HG03196 (cell line): ENCODE results near the gene COL23A1.

Experiments
- ATAC-seq: cut with Tn5 transposase; IDR thresholded peaks from one replicate; pipeline ENCODE4 v1.9.1; 2021; ENCODE audit not compliant: unreplicated experiment

COL23A1 gene

DNA sequence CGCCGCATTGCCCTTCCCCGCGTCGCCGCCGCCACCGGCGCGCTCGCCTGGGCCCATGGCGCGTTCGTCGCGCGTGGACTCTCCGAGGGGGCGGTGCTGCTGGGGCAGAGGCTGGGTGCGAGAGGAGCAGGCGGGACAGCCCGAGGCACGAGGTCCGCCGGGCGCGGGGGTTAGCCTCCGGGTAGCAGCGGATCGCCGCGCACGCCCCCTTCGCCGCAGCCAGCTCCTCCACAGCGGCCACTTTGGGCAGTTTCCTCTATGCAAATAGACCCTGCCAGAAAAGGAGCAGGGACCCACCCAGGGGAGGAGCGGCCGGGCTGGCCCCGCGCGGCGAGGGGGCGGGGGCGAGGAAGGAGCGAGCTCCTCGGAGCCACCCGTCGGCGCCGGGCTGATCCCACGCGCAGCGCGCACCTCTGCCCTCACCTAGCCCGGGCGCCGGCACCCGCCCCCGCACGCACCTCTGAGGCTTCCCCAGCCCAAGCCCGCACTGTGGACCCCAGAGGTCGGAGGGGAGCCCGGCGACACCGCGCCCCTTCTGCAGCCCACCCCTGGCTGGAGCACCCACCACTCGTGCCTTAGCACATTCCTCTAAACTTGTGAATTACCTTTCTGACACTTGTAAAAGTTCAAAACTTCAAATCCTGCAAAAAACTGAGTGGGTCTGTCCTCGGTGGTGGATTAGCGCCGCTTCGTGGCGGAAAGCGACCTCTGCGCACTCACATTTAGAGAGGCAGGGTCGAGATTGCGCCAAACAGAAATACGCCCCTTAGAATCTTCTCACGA, at the start of gene COL23A1:
Gene COL23A1 (minus strand): TSS at position 253 of the 783 bp plus-strand sequence.
- ATAC-seq, result no peak

- no peak for ATAC-seq
These were observed 47.3 kb upstream of the COL23A1 start for GRCh38 chr5:178637356-178638074.

GRCh38 chr5:178632285-178632684, 42.1 kb upstream of the COL23A1 start:
- no peak for ATAC-seq

- no peak for ATAC-seq
These were observed 40.8 kb upstream of the COL23A1 start for GRCh38 chr5:178630951-178631350.

- ATAC-seq, result no peak
These were observed 40.3 kb upstream of the COL23A1 start for GRCh38 chr5:178630475-178630930.

DNA sequence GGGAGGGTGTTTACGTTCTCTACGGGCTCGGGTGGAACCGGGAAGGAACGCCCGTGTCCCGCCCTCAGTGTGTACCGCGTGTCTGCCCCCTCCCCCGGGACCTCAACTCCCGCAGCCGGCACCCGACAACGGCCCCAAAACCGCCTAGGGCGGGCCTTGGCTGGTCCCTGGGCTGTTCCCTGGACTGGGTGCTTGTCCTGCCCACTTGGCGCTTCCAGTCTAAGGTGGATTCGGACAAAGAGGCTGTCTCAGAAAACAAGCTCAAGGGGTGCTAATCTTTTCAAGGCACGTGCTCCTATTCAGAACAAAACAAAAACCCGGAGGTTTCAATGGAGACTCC, 37.0 kb upstream of the COL23A1 start:
- no peak for ATAC-seq

DNA sequence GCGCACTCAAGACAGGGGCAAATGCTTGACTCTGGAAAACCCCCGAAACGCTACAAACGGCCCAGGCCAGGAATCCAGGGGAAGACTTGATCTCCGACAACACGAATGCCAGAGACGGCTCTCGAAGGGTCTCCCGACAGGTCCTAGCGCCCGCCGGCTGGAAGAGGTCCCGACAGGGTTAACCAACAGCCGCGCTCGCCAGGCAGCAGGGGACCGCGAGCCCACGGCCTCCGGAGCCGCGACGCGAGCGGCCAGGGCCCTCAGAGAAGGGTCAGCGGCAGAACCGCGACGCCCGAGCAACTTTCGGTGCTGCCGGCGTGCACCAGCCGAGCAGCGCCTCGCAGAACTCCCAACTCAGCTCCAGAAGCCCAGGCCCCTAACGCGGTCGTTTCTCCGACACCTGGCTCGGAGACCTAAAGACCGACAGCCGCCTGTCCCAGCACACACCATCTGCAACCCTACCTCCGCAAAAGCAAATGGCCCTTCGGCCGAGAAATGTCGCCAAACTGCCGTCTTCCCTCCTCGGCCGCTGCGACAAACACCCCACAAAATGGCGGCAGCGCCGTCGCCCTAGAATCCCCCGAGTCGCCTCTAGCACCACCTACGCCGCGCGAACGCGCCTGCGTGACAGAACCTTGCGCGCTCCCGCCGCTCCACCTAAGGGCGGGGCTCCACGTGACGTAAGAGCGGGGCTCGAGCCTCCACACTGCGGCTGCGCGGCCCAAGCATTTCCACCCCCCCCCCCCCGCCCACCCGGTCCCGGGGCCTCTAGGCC, 36.5 kb upstream of the COL23A1 start, which contains the start of gene CLK4:
Gene CLK4 (minus strand): TSS at position 567 of the 775 bp plus-strand sequence. CDS start 3,634 bp downstream, outside the sequence.
- peak; percentile 86 for ATAC-seq

DNA sequence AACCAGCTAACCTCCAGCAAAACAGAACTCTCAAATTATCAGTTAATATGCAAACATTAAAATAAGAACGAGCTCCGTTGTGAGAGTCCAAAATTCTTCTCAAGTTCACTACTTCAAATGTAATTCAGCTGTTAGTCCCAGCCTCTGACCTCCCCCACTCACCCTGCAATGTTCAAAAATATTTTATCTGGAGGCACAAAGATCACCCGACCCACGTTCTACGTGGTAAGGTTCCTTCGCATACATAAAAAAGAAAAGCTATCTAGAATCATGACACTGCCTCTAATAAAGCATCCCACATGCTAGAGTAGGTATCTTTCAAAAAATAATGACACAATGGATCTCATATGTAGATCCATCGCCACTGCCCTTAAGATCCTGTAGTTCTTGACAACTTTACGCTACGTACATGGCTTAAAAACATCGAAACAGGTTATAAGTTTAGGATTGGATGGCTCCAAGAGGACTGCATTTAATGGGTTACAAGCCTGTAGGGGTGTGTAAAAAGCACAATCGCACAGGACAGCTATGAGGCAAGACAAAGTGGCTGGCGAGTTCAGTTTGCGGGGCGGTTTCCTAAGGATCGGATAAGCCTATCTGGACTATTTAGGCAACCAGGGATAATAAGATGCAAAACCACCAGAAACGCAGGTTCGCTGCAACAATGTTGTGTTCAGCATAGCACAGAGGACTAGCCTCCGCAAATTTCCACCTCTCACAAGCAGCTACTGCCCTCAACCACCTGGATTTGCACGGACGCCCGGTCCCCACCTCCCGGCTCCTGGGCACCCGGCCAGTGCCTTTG, 35.7 kb upstream of the COL23A1 start:
- ATAC-seq, result peak; percentile 13

- ATAC-seq, result no peak
These were observed 34.7 kb upstream of the COL23A1 start for GRCh38 chr5:178624631-178625546.

- ATAC-seq, result no peak
These were observed 32.6 kb upstream of the COL23A1 start for GRCh38 chr5:178622679-178623247.

- no peak for ATAC-seq
These were observed 29.2 kb upstream of the COL23A1 start for GRCh38 chr5:178619390-178619789.

DNA sequence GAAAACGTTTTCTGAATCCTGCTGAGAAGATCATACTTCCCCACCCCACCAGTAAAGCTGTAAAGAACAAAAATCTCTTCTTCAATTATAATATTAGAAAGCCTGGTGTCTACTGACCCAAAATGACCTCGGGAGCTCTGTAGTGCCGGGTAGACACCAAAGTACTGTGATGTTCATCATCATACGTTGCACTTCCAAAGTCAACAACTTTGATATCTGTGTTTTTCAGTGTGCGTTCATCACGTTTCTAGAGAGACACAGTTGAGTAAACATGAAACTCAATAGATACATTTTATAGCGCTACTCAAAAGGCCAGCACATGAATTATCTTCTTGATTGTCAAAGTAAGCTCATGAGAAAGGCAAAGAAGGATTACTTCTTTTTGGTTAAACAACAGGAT, 22.1 kb upstream of the COL23A1 start:
- ATAC-seq, result no peak

DNA sequence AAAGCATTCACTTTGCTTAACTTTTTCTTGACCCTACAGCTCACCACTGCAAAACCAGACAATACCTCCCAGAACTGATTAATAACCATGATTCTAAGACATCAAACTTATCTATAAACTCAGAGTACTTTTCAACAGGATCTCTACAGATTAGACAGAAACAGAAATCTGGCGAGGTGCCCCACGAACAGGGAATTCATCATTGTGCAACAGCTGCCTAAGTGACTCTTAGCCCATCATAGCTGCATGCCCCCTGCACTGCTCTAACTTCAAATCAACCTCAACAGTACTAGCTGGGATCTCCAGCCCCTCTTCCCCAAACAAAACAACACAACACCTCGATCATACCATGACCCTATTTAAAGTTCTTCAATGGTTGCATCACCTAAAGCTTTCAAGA, 16.1 kb upstream of the COL23A1 start:
- ATAC-seq, result no peak

- ATAC-seq, result no peak
These were observed 15.6 kb upstream of the COL23A1 start for GRCh38 chr5:178605788-178606187.

DNA sequence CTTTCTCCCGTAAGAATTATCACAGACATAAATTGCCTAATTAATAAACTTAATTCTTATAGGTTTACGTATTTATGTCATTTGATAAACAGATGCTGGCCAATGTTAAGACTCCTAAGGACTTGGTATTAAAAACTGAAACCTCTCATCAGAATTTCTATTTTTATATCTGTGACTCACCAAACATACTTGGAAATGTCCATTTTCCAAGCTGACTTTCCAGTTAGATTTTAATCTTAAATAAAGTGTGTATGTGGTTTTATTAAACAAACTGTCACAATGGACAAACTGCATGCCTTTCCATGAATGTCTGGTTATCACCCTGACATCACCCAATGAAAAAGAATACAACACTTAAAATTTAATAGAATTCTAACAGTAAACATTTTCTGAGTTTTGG, 12.6 kb upstream of the COL23A1 start:
- ATAC-seq, result no peak

DNA sequence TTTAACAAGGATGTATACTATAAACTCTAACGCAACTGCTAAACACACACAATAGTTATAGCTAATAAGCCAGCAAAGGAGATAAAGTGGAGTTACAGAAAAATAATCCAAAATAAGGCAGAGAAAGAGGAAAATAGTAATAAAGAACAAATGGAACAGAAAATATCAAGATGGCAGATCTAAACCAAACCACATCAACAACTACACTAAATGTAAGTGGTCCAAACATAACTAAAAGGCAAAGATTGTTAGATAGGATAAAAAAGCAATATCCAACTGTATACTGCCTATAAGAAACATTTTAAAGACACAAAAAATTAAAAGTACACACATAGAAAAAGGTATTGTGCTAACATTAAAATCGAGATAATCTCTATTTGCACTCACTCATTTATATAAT, 5.6 kb upstream of the COL23A1 start:
- no peak for ATAC-seq

DNA sequence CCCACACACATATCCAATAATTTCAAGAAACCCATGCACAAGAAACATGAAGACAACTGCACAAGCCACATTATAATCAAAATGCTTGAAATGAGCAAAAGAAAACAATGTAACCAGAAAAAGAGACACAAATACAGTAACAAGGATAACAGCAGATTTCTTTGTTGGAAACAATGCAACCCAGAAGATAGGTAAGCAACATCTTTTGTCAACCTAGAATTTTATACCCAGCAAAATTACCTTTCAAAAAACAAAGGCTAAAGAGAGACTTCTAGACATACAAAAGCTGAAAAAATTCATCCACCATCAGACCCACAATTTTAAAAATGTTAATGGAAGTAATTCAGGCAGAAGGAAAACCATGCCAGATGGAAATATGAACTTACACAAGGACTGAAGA, 5.0 kb upstream of the COL23A1 start:
- no peak for ATAC-seq

DNA sequence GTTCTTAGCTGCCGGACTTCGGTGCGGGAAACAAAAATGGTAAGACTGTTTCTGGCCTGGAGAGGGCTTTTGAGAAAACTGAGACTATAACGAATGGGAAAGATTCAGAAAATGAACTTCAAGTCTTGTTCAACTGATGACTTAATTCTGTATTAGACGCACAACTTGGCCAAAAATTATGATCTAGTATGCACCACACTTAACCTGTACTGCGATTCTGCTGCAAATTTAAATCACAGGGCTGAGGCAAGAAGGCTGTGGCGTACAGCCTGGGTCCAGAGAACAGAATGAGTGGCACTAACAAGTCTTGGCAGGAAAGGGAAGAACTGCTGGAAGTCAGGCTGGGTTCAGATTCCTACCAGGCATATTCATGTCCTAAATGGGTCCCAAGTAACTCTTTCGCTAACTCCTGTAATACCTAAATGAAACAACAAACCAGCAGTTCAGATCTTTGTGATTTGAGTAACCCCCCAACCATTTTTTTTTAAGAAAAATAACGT, 781 bp upstream of the COL23A1 start:
- no peak for ATAC-seq
